Ectodermal cell (in vitro differentiated cells): ENCODE measurements around the gene EIF4B.

Experiments
- H3K27ac ChIP-seq: 2 replicates; pipeline ENCODE4 v1.7.0; 2013; ENCODE audit warnings: mild to moderate bottlenecking, low read depth, low read length; ENCODE audit not compliant: insufficient read depth, poor library complexity, severe bottlenecking
- H3K27me3 ChIP-seq: 2 replicates; pipeline ENCODE4 v1.7.0; 2013; ENCODE audit warnings: mild to moderate bottlenecking, low read length; ENCODE audit not compliant: insufficient read depth, control insufficient read depth, poor library complexity, severe bottlenecking
- H3K36me3 ChIP-seq: one replicate; pipeline ENCODE4 v1.7.0; 2013; ENCODE audit warnings: low read length; ENCODE audit not compliant: control insufficient read depth, insufficient read depth
- H3K4me1 ChIP-seq: one replicate; pipeline ENCODE4 v1.7.0; 2013; ENCODE audit warnings: low read length; ENCODE audit not compliant: control insufficient read depth, insufficient read depth
- H3K4me3 ChIP-seq: 2 replicates; pipeline ENCODE4 v1.7.0; 2013; ENCODE audit warnings: low read depth, low read length, control low read depth; ENCODE audit not compliant: insufficient read depth
- H3K9me3 ChIP-seq: 2 replicates; pipeline ENCODE4 v1.7.0; 2013; ENCODE audit warnings: mild to moderate bottlenecking, low read length, moderate library complexity; ENCODE audit not compliant: control insufficient read depth
- WGBS, 2 experiments: methylation state at CpG; one replicate each; pipeline ENCODE4 v1.1.7; 2013; ENCODE audit warnings: missing lambda C conversion rate in 2 of 2; 5-methylcytosine and 5-hydroxymethylcytosine counted together

EIF4B gene

DNA sequence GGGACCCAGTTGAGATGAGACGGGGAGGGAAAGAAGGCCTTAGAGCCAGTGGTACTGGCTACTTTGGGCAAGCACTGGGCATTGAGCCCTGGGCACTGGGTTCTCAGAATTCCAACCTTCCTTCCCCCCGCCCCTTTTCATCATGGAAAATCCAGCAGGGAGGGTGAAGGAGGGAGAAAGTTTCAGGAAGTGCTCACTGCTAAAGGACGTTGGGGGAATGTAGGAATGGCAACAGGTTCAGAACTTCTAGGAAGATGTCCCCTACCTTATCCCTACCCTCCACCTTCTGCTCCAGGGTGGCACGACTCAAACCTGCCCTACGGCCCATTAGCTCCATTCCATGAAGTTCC is 39.4 kb downstream of the EIF4B start:
- 68 to 83% methylated on average over 4 of the region's 5 CpGs for WGBS, 2 experiments
- H3K9me3 ChIP-seq, result no peaks in the 10 kb centered on the region
- H3K27ac ChIP-seq, result no peak overlapping the region
- no peaks in the 10 kb centered on the region for H3K36me3 ChIP-seq
- H3K4me1 ChIP-seq, result peaks cover 41% of the 10 kb centered on the region
- H3K27me3 ChIP-seq, result peaks cover 13% of the 10 kb centered on the region
- no peak overlapping the region for H3K4me3 ChIP-seq

DNA sequence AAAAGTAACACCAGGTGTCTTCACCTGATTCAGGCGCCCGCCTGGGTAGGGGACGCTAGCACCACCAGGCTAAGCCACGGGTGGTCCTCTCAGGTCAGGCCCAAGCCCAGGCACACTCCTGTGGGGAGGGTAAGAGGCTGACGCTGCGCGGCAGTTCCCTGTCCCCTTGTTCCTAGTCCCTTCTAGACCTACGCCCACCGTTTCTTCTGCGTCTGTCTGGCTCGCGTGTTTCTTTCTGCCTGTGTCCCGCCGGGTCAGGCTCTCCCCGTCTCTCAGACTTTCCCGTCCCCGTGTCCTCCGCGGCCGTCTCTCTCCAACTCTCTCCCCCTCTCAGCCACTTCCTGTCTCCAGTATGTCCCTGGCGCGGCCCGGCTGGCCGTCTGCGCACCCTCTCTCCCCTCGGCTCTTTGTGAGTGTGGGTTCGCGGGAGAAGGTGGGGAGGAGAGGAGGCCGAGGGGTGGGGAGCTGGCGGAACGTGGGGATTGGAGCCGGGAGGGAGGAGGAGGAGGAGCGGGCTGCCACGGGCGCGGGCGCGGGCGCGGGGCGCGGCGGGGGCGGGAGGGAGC is 40.5 kb downstream of the EIF4B start:
- peak overlapping the region; percentile 79 for H3K27ac ChIP-seq
- peaks cover 49% of the 10 kb centered on the region for H3K4me1 ChIP-seq
- peak overlapping the region; percentile 56 for H3K4me3 ChIP-seq
- H3K36me3 ChIP-seq, result no peaks in the 10 kb centered on the region
- H3K27me3 ChIP-seq, result peaks cover 13% of the 10 kb centered on the region
- no peaks in the 10 kb centered on the region for H3K9me3 ChIP-seq
- 1% methylated on average over 44 of the region's 44 CpGs for WGBS, 2 experiments

DNA sequence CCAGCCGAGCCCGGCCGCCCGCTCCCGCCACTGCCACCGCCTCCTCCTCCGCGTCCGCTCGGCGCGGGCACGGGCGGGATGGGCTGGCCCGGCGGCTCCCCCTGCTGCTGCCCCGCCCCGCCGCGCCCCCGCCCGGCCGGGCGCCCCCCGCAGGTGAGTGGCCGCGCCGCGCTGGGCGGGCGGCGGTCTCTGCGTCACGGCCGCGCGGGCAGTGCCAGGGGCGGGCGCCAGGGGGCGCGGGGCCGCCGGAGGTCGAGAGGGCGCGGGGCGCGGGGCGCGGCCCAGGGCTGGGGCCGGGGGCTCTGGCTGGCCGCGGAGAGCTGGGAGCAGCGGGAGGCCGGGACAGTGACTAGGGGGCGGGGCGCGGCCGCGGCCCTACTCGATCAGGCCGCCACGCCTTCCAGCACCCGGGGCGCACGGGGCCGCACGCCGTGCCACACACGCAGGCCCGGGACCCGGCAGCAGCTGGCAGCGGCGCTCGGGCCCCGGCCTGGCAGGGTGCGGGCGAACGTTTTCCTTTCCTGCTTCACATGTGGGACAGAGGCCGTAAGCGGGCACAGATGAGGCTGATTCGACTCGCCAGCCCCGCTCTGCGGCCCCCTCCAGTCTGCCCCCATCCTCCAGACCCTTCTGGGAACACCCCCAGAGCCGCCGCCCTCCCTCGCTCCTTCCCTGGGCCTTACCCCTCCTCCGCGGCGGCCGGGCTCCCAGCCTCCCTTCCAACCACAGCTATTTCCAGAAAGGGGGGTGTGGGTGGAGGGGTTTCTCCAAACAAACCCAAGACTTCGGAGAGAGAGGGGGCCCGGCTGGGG is 41.2 kb downstream of the EIF4B start:
- Histone ChIP-seq H3K4me1 (peaks cover 48% of the 10 kb centered on the region), H3K36me3 (no peaks in the 10 kb centered on the region), H3K27me3 (peaks cover 13% of the 10 kb centered on the region), H3K9me3 (no peaks in the 10 kb centered on the region), H3K27ac (peak overlapping the region; percentile 74), H3K4me3 (peak overlapping the region; percentile 56)
- 1% methylated on average over 90 to 94 of the region's 94 CpGs for WGBS, 2 experiments

DNA sequence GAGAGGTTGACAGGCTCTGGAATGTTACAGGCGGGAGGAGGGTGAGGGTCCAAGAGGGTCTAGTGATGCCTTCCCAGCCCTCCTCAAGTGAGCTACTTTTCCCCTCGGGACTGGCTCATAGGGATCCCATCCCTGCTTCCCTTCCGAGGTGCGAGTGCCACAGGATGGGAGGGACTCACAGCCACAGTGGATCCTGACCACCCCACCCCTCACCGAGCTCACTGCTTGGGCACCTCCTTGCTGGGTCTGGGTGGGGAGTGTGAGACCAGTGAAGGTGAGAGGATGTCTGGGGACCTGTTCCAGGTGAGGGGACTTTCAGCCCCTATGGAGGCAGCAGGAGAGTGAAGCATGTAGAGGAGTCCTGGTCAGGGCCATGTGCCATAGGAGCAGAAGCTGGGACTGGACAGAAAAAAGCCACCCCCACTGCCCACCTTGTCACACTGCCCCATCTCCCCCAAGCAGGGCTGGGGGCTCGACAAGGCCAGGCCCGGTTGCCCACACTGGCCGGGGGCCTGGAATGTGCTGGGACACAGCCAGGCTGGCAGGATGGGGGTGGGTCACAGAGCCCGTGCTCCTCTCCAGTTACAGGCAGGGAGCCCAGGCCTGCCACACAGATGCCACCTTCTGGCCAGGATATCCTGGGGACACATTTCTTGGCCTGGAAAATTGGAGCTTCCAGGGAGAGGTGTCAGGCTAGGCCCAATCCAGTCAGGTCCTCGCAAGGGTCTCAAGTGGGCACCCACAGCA is 42.0 kb downstream of the EIF4B start:
- no peaks in the 10 kb centered on the region for H3K36me3 ChIP-seq
- H3K9me3 ChIP-seq, result no peaks in the 10 kb centered on the region
- H3K4me3 ChIP-seq, result peak overlapping the region; percentile 32
- H3K27ac ChIP-seq, result peak overlapping the region; percentile 22
- H3K27me3 ChIP-seq, result peaks cover 13% of the 10 kb centered on the region
- 20% methylated on average over 10 of the region's 10 CpGs for WGBS, 2 experiments
- peaks cover 43% of the 10 kb centered on the region for H3K4me1 ChIP-seq

DNA sequence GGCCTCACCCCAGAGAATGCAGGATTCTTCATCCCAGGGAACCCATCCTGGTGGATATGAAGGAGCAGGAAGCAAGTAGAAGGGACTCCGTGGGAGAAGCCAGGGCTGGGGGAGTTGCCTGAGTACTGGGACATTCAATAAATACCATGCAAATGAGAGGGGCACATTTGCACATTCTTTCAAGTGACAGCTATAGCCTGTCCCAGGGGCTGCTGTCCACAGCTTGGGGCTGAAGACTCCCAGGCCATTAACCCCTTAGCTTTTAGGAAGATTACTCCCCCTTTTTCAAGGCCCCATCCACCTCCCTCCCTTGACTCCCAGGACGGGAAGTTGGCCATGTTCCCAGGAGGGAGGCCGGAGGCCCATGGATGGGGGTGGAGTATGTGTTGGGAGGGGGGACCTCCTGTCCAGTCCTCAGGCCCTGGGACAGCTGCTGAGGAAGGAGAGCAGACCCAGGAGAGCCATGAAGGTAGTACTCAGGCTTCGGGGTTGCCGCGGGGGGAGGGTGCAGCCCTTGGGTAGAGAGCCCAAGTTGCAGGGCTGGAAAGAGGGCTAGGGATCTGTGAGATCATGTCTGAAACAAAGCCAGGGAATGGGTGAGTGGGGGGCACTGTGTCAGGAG is 42.6 kb downstream of the EIF4B start:
- no peaks in the 10 kb centered on the region for H3K36me3 ChIP-seq
- no peak overlapping the region for H3K4me3 ChIP-seq
- no peaks in the 10 kb centered on the region for H3K9me3 ChIP-seq
- WGBS, 2 experiments, result 24 to 27% methylated on average over 6 of the region's 6 CpGs
- peaks cover 43% of the 10 kb centered on the region for H3K4me1 ChIP-seq
- peak overlapping the region; percentile 22 for H3K27ac ChIP-seq
- H3K27me3 ChIP-seq, result peaks cover 13% of the 10 kb centered on the region

DNA sequence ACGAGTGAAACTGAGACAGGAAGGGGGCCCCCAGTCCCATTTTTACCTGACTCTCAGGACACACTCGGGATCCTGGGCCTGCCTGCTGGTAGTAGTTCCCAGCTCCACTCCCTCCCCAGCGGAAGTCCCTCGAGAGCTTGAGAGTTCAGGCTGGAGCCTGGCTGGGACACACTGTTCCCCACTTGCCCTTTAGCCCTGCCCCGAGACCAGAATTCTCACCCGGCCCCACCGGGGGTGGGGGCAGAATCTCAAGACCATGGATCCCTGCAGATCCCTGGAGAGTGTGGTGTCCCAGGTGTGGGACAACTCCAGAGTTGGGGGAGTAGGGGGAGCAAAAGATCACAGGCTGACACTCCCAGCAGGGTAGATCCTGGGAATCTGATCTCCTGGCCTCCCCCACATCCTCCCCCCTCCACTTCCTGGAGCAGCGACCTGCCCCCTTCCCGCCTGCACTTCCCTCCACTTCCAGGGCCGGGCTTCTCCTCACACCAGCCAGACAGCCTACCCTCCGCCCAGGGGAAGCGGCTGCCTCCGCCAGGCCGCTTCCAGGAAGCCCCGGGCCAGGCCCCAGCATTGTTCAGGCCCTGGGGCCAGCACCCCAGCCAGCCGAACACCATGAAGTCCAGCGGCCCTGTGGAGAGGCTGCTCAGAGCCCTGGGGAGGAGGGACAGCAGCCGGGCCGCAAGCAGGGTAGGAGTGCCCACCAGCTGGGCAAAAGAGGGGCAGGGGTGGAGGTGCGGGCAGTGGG is 43.5 kb downstream of the EIF4B start, which contains the start of gene TNS2:
Gene TNS2, plus strand, starts transcription at position 495 of the 748 bp plus-strand sequence. Its CDS starts 121 bp downstream, at position 616.
- H3K4me1 ChIP-seq, result peaks cover 43% of the 10 kb centered on the region

DNA sequence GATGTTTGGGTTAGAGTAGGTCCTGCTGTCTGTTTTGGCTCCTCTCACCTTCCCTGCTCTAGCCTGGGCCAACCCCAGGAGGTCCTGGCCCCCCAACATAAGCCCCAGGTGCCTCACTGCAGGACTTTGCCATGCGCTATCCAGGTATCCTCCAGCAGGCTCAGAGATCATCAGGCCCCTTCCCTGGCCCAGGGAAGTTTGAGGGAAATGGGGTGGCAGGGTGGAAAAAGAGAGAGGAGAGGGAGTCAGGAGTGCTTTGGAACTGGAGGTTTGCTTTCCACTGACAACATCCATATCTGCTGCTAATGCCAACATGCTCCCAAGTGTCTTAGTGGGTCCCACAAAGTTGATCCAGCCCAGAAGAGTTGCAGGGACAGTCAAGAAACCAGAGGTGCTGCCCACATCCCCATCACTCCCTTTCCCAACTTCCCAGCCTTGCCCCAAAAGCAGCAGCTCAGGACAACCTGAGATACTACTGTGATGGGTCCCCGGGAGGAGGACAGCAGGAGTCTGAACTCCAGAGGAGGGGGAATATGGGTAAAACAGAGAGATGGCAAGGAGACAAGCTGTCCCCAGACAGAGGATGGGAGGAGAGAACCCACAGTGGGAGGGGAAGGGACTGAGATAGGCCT is 44.3 kb downstream of the EIF4B start:
- Histone ChIP-seq H3K27ac (no peak overlapping the region), H3K4me1 (peaks cover 39% of the 10 kb centered on the region), H3K9me3 (no peaks in the 10 kb centered on the region), H3K36me3 (no peaks in the 10 kb centered on the region), H3K4me3 (peak overlapping the region; percentile 12), H3K27me3 (peaks cover 7% of the 10 kb centered on the region)
- WGBS, 2 experiments, result 81 to 83% methylated on average over 2 of the region's 2 CpGs

More for the DNA sequence above, 43.5 kb downstream of the EIF4B start, which contains the start of gene TNS2:
- Histone ChIP-seq H3K36me3 (no peaks in the 10 kb centered on the region), H3K9me3 (no peaks in the 10 kb centered on the region), H3K27ac (no peak within 1 kb of the TSS), H3K4me3 (peak within 1 kb of the TSS; percentile 12), H3K27me3 (peaks cover 13% of the 10 kb centered on the region)
- 15 to 16% methylated on average over 20 of the region's 20 CpGs for WGBS, 2 experiments

DNA sequence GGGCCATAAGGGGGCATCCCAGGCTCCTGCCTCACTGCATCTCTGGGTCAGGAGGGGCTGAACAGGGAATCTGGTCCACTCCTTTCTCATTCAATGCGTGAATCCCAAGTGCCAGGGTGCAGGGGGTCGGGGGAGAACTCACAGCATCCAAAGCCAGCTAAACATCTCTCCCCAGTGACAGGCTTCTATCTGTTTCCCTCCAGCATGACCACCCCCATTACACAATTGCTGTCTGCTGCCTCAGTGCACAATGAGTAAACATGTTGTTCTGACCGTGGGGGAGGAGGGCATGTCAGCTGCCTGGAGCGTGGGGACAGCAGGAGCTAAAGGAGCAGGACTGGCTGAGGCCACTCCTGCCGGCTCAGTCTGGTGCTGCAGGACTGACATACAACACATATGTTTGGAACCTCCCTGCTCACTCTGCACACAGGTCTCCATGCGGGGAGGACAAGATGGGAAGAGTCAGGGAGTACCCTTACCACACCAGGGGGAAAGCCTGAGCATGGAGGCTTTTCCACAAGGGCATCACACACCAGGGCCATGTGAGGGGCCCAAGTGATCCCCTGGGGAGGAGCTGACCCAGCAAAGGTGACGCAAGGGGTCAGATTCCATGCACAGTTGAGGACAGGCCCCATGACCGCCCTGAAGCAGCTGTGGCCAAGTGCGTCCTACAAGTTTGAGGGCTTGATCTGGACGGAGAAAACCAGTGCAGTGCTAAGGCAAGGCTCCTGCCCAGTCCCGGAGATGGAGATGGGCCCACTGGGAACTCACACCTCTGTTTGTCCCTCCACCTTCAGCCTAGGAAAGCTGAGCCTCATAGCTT is 45.0 kb downstream of the EIF4B start:
- Histone ChIP-seq H3K4me3 (no peak overlapping the region), H3K27me3 (peaks cover under 1% of the 10 kb centered on the region), H3K4me1 (peaks cover 39% of the 10 kb centered on the region), H3K9me3 (no peaks in the 10 kb centered on the region), H3K27ac (no peak overlapping the region), H3K36me3 (no peaks in the 10 kb centered on the region)
- whole genome bisulfite sequencing, 2 experiments, result 60 to 61% methylated on average over 11 of the region's 11 CpGs
